HG02885 (cell line): Measurements from ENCODE around the gene PDE4D.

Source experiments
- ATAC-seq: cut with Tn5 transposase; IDR thresholded peaks from one replicate; pipeline ENCODE4 v1.9.1; 2021; ENCODE audit warnings: mild to moderate bottlenecking; ENCODE audit not compliant: unreplicated experiment, poor library complexity

Gene PDE4D

DNA sequence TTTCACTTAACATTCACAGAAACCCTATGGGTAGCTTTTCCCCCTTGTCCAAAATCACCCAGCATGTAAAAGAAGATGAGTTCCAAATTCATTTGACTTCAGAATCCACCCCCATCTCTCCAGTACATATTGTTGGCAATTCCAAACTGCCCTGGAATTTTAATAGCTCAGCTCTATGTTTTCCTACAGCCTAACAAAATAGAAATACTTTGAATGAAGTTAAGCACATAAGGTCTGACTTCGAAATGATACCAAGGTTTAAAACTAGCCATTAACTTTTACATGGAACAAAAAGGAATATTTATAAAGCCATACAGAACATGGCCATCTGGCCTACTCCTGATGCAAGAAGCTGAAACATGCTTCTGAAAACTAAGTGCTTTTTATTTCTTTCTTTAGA, 634.3 kb downstream of the PDE4D start:
- ATAC-seq, result no peak

DNA sequence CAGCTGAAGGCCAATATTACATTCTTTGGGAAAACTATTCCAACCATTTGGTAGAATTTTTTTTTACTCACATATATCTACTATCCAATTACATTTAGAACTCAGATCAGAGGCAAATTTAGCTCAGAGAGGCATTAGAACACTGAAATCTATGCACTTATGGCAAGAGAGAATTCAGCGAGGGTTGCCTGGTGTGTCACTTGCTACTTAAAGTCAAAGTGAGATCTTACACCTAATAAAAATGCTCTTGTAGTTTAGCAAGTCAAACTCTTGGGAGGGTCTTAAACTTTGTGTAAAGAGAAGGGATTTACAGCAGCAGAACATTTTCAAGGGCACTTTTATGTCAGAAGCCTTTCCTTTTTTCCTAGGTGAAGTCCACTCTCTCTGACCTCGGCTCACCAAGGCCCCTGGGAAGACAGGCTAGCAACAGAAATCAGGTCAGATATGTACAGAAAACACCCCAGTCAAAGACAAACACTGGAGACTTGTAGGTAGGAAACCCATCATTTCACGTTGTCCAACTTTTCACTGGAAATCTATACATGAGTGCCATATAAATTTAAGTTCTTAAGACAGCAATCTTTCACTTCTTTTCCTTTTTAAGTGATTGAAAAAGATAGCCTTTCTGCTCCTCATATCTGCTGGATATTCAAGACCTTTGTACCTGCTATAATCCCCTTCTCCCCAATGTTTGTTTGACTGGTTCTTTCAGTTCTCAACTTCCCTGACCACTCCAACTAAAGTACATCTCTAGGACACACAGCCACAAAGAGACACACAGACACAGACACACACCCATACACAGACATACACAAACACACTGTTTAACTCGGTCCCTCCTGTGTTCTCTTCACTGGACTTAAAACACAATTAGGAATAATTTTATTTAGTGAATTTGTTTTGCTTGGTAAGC, 635.8 kb downstream of the PDE4D start:
- no peak for ATAC-seq

DNA sequence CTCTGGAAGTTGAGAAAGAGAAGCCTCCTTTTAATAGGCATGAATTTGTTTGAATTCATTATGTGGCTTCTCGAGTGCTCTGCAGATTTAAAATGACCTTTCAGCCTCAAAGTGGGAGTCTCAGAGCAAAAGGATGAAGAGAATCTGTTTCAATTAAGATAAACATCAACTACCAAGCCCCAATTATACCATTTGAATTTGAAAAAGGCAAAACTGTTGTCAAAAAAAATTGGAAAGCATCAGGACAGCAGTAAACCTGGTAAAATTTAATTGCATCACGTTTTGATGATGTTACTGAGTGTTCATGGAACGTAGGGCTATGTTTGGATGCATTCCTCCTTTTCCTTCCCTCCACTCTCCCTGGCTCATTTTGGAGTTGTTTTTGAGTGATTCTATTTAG, 637.2 kb downstream of the PDE4D start:
- ATAC-seq, result no peak

- no peak for ATAC-seq
Observed at GRCh38 chr5:59254055-59254687, 639.4 kb downstream of the PDE4D start.

- no peak for ATAC-seq
Observed at GRCh38 chr5:59253625-59254024, 639.9 kb downstream of the PDE4D start.

DNA sequence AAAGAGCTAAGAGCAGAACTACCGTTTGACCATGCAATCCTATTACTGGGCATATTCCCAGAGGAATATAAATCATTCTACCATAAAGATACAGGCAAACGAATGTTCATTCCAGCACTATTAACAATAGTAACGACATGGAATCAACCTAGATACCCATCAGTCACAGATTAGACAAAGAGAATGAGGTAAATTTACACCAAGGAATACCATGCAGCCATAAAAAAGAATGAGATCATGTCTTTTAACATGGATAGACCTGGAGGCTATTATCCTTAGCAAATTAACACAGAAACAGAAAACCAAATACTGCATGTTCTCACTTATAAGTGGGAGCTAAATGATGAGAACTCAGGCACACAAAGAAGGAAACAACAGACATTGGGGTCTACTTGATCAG, 641.9 kb downstream of the PDE4D start:
- no peak for ATAC-seq

DNA sequence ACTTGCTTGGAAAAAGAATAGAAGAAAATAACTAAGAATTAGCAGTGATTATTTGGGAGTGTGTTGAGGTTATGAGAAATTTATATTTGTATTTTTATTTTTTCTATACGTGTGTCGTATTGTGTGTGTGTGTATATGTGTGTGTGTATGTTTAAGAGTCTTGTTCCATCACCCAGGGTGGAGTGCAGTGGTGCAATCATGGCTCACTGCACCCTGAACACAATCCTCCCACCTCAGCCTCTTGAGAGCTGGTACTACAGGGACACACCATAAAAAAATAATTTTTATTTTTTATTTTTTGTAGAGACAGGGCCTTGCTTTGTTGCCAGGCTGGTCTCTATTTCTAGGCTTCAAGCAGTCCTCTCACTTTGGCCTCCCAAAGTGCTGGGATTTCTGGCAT, 643.8 kb downstream of the PDE4D start:
- ATAC-seq, result no peak

DNA sequence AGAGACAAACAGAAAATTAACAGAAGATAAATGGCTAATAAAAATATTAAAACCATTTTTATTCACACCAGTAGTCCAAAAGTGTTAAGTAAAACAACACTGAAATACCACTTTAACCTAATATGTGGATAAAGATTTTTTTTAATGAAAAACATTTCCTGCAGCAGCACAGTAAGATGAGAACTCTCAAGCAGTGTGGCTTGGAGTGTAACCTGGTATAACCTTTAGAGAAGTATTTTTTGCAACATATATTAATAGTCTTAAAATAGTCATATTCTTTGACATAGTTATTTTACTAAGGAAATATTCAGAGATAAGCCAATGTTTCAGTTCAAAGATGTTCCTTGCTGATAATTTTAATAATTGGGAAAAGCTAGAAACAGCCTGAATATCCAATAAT, 644.4 kb downstream of the PDE4D start:
- no peak for ATAC-seq

- ATAC-seq, result no peak
Observed at GRCh38 chr5:59246882-59247281, 646.6 kb downstream of the PDE4D start.

DNA sequence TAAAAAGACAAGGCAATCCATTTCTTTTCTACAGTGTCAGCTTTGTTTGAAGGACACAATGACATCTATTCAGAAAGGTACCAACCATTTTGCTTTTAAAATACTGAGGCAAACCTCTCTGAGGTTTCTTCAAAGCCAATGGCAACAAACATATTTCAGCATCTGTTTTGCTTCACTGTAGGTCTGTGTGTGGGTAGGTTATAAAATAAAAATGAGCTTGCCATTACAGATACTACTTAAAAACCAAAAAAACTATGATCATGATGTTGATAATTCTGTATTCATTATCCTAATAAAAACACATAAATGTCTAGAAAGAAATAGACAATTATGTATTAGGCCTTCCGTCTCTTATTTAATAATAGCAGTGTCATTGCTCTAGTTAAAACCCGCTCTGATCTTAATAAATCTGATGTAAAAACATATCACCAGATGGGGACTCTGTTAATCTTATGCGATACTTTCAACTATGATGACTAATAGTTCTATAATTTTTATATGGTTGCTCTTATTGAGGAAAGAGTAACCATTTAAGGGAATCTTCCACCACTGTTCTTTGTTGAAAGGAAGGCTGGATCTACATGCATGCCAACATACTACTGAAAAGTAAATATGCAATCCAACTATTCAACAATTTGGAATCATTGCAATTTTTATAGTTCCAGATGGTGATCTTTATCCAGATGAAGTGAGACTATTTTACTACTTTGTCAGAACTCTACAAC, 647.2 kb downstream of the PDE4D start:
- ATAC-seq, result no peak

- ATAC-seq, result no peak
Observed at GRCh38 chr5:59245198-59245597, 648.3 kb downstream of the PDE4D start.

- ATAC-seq, result no peak
Observed at GRCh38 chr5:59241552-59241951, 652.0 kb downstream of the PDE4D start.

DNA sequence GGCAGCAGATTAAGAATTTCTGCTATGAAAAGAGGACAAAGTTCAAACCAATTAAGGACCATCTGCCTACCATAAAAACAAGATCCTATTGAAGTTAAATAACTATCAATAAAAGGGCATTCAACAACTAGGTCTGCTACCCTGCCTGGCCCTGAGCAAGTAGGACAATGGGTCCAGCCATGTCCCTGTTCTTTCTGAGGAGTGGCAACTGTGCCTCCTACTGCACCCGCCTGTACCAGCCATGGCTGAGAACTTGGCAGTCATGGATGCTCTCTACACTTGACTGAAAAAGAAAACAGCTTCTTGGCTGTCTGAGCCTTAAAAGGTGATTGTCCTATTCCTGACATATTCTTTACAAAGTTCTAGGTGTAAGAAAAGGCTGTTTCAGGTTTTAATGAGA, 652.4 kb downstream of the PDE4D start:
- ATAC-seq, result no peak

DNA sequence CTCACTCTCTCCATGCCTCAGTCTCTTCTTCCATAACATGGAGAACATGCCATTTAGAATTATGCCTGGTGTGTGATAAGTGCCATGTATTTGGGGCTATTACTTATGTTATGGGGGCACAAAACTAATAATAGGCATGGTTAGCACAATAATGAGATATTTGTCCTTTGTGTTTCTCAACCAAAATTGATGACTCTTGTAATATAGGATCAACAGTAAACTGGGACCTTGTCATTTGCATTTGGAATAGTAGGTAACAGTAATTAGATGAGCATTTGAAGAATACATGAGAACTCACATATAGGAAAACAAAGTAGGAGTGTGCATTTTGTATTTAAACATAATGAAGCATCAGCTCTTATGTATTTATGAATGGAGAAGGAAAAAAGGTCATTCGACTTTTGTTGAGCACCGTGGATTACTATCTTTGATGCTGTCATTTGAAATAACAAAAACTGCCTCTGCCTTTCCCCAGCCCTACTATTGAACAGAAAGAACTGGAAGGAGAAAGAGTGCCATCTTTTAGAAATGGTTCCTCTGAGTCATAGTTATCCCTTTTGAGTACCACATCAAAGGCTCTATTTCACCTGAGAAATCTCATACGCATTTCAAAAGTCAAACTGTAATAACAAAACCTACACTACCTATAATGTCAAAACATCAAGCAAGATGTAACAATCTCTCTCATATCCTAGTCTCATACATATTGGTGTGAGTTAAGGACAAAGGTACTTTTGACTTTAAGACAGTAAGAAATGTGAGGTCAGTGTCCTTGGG, 655.2 kb downstream of the PDE4D start:
- peak; percentile 91 for ATAC-seq

GRCh38 chr5:59236986-59237385, 656.5 kb downstream of the PDE4D start:
- no peak for ATAC-seq

DNA sequence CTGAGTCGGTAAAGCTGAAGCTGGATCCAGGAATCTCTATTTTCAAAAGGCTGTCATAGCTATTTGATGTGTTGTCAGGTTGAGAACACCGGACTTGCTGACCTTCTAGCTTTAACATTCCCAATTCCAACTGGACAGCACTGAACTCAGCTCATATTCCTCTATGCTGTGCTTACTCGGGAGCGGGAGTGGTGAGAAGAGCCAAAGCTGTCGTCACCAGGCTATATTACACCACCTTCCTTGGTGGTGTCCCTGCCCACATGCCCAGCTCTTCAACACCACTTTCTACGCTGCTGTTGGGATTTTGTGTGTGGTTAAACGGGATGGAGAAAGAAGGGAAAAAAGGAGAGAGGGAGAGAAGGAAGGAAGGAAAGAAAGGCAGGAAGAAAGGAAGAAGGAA, 657.1 kb downstream of the PDE4D start:
- no peak for ATAC-seq

GRCh38 chr5:59234236-59234635, 659.3 kb downstream of the PDE4D start:
- no peak for ATAC-seq

GRCh38 chr5:59231221-59231931, 662.1 kb downstream of the PDE4D start:
- ATAC-seq, result no peak

- no peak for ATAC-seq
Observed at GRCh38 chr5:59222687-59223511, 670.6 kb downstream of the PDE4D start.
